ENCODE results near the gene RGS7.

RGS7 gene
- total RNA-seq, result 0 to 0.42 (median 0) reads per million in 9 experiments

DNA sequence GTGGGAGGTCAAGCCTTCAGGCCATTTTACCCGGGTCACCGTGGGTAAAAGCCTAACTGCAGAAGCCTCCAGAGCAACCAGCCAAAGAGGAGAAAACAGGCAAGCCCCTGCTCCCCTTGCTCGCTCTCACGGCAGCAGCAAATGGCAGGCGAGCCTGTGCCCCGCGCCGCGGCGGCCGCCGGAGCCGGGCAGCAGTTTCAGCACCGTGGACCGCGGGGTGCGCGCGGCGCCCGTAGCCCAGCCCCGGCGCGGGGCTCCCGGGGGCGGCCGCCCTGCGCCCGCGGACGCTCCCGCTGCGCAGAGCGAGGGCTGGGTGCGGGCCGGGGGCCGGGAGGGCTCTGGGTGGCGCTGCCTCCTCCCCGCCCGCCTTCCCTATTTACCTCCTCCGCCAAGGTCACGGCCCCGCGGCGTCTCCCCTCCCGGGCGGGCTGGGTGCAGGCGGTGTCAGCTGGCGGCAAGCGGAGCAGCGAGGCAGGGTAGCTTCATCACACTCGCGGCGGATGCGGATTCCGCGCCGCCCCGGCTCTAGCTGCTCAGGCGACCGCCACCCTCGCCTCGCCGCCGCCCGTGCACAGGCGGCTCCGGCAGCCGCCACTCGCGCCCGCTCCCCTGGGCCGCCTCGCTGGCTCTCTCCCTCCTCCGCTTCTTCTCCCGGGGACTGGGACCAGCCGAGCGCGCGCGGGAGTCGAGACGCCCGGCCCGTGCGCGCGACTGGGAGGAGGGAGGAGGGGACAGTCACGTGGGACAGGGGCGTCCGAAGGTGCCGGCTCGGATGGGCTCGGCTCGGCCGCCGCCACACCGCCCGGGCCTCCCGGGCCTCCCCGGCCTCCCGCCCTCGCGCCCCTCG lies at the start of gene RGS7:
Gene RGS7 (minus strand): TSS at position 687 of the 847 bp plus-strand sequence.
- DNase-seq (no peak), ATAC-seq (replicated peaks) (no peak)
- peaks cover 0 to 1% of the 10 kb centered on the region in 2 donors for H3K9me3 Mint-ChIP-seq
- H3K36me3 Mint-ChIP-seq (ENCODE audit: insufficient read depth), result no peaks in the 10 kb centered on the region
- H3K27me3 Mint-ChIP-seq, result peaks cover 19 to 25% of the 10 kb centered on the region in 2 donors
- H3K27ac Mint-ChIP-seq, result no peak within 1 kb of the TSS
- H3K4me1 Mint-ChIP-seq (ENCODE audit: low read depth in 2 of 2), result no peaks in the 10 kb centered on the region
- H3K4me3 Mint-ChIP-seq, result peak within 1 kb of the TSS in 1 of 2 donors; percentile 37

DNA sequence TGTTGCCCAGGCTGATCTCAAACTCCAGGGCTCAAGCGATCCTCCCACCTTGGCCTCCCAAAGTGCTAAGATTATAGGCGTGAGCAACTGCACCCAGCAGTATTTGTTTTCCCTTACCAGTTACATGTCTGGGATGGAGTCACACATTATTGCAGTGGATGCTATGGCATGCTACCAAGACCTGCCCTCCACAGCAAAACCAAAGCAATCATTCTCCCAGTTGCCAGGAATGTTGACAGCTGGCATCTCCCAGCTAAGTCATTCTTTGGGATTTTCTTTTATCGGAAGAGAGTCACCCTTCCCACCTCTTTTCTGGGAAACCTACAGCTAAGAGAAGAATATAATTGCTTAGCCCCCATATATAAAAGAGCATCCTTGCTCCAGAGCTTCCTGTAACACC lies 49.4 kb upstream of the RGS7 start:
- DNase-seq (no peak), ATAC-seq (replicated peaks) (no peak)
- no peak overlapping the region for H3K4me3 Mint-ChIP-seq
- no peaks in the 10 kb centered on the region for H3K4me1 Mint-ChIP-seq (ENCODE audit: low read depth in 2 of 2)
- H3K27me3 Mint-ChIP-seq, result peaks cover 0 to 20% of the 10 kb centered on the region in 2 donors
- no peaks in the 10 kb centered on the region for H3K9me3 Mint-ChIP-seq
- H3K27ac Mint-ChIP-seq, result no peak overlapping the region
- H3K36me3 Mint-ChIP-seq (ENCODE audit: insufficient read depth), result no peaks in the 10 kb centered on the region

DNA sequence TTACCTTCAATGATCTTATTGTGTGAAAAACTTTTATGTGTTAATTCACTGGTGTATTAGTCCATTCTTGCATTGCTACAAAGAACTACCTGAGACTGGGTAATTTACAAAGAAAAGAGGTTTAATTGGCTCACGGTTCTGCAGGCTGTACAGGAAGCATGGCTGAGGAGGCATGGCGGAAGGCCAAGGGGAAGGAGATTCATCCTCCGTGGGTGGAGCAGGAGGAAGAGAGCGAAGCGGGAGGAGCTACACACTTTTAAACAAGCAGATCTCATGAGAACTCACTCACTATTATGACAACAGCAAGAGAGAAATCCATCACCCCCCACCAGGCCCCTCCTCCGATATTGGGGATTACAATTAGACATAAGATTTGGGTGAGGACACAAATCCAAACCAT lies 44.2 kb upstream of the RGS7 start:
- no peak for DNase-seq
- Mint-ChIP-seq H3K27me3 (no peaks in the 10 kb centered on the region), H3K9me3 (no peaks in the 10 kb centered on the region), H3K4me1 (ENCODE audit: low read depth in 2 of 2) (no peaks in the 10 kb centered on the region), H3K36me3 (ENCODE audit: insufficient read depth) (no peaks in the 10 kb centered on the region), H3K4me3 (no peak overlapping the region), H3K27ac (no peak overlapping the region)
- no peak for ATAC-seq (replicated peaks)

DNA sequence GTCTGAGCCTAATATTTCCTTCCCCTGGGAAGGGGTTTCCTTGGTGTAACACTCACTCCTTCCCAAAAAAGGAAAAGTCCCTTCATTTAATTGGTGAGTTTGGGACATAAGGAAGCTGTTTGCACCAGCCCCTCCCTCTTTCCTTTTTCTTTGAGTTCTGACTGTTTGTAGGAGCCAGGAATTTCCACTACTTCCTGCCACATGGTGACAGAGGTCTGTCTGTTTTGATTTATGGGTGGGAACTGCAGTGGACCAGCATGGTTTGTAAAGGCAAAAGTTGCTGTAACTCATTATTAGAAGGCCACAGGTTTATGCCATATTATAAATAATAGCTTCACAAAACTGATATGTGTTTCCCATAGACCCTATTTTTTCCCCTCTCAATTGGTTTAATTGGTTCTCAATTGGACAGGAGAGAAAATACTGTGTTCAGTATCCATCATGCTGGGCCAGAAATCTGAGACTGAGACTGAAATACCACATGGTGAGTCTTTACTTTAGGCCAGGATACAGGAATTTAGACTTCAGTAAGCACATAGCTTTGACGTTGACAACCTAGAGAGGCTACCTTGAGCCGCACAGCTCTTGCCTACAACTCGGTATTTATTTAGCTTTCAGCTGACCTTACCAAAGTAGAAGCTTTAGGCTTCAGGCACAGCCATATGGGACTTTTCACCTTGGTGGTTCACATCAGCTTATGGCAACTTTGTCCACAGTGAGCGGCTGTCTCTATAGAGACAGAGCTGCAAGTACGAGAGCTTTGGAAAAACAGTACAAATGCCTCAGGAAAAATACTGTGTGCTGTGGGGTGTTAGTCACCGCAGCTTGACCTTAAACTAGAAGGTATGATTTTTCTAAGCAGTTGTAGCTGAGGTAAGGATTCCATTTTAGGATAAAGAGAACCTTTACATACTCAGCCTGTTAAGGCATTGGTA lies 40.0 kb upstream of the RGS7 start:
- Mint-ChIP-seq H3K27ac (no peak overlapping the region), H3K4me1 (ENCODE audit: low read depth in 2 of 2) (no peaks in the 10 kb centered on the region), H3K27me3 (peaks cover 0 to 6% of the 10 kb centered on the region in 2 donors), H3K36me3 (ENCODE audit: insufficient read depth) (no peaks in the 10 kb centered on the region), H3K9me3 (no peaks in the 10 kb centered on the region), H3K4me3 (no peak overlapping the region)
- no peak for ATAC-seq (replicated peaks)
- DNase-seq, result no peak

DNA sequence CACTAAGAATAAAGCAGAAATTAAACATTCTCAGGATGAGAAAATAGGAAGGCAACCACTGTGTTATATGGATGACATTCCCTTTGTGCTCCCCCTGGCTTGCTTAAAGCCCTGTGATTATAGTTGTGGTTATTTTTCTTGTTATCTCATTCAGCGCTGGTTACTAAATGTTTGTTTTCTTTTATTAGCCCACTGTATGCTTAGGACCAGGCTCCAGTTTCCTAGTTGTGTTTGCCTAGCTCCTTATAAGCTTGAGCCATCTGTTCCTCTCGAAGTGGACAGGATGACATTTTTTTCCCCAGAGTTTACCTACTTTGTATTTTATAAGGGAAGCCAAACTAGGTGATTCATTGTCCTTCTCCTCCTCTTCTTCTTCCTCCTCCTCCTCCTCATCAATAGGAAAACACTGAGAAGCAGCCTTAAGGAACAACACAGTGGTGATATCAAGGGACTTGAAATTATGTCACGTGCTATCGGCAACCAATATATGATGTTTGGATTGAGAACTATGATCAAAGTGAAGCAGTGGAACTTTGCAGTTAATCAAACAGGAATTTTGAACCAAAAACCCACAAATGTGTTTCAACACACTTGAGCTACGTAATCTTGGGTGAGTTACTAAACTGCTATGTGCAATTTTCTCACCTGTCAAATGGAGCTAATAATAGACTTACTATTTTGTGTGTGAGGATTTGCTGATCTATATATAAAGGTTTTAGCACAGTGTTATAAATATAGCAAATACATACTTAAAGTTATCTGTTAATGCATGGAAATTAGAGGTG lies 35.1 kb upstream of the RGS7 start:
- ATAC-seq (replicated peaks), result no peak
- H3K36me3 Mint-ChIP-seq (ENCODE audit: insufficient read depth), result peaks cover 2% of the 10 kb centered on the region

DNA sequence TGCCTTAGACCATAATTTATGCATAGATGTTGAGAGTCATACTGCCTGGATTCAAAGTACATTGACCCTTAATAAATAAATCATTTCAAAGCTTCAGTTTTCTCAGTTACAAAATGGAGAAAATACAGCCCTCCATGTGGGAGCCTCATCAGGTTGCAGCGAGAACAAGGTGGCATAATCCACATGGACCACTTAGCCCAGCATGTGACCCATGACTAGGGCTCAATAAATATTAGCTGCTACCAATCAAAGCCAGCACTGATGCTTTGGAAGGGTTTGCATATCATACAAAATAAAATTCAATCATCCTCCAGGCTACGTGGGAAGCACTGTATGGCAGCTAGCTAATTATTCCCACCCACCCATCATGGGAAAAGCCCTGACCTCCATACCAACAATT lies 33.5 kb upstream of the RGS7 start:
- peaks cover 2% of the 10 kb centered on the region for H3K36me3 Mint-ChIP-seq (ENCODE audit: insufficient read depth)
- no peak overlapping the region for H3K4me3 Mint-ChIP-seq
- DNase-seq, result no peak
- no peaks in the 10 kb centered on the region for H3K4me1 Mint-ChIP-seq (ENCODE audit: low read depth in 2 of 2)
- peaks cover 4 to 12% of the 10 kb centered on the region in 2 donors for H3K27me3 Mint-ChIP-seq
- H3K9me3 Mint-ChIP-seq, result peaks cover 0 to 4% of the 10 kb centered on the region in 2 donors
- ATAC-seq (replicated peaks), result no peak
- H3K27ac Mint-ChIP-seq, result no peak overlapping the region

More for the DNA sequence above, 35.1 kb upstream of the RGS7 start:
- no peaks in the 10 kb centered on the region for H3K4me1 Mint-ChIP-seq (ENCODE audit: low read depth in 2 of 2)
- no peak overlapping the region for H3K4me3 Mint-ChIP-seq
- H3K27ac Mint-ChIP-seq, result no peak overlapping the region
- peaks cover 6 to 12% of the 10 kb centered on the region in 2 donors for H3K27me3 Mint-ChIP-seq
- peaks cover 0 to 4% of the 10 kb centered on the region in 2 donors for H3K9me3 Mint-ChIP-seq
- no peak for DNase-seq

DNA sequence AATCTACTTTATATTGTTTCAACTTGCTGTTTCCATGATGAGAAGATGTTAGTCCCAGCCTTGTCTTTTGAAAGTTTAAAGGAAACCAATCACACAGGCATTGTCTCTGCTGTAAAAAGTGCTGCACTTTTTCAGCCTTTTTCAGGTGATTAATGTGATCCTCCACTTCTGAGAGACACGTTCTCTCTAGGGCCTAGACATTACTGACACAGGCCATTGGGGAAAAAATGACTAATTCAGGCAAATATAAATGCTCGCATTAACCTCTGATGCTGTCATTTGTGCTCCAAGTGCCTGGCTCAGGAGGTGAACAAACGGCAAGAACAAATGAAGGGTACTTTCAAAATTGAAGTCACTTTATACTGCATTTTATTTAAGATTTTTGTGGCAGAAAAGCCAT lies 32.4 kb upstream of the RGS7 start:
- no peak overlapping the region for H3K27ac Mint-ChIP-seq
- H3K36me3 Mint-ChIP-seq (ENCODE audit: insufficient read depth), result peaks cover 2% of the 10 kb centered on the region
- no peaks in the 10 kb centered on the region for H3K4me1 Mint-ChIP-seq (ENCODE audit: low read depth in 2 of 2)

DNA sequence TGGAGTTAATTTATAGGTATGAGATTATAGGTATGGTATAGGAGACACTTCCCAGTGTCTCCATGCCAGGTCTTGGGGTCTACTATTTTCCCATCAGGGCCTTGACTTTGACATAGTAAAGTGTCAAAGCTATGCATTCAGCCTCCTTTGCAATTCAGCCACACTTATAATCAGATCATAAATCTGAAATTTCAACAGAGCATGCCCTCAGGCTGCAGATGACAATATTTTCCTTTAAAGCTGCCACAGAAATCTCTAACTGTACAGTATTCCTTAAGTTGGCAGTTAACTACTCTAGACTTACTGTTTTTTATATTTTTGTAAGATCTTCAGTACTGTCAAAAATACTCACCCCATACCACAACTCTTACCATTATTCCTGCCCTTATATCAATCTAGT lies 30.2 kb upstream of the RGS7 start:
- peaks cover 2% of the 10 kb centered on the region for H3K36me3 Mint-ChIP-seq (ENCODE audit: insufficient read depth)
- peaks cover 0 to 12% of the 10 kb centered on the region in 2 donors for H3K27me3 Mint-ChIP-seq
- no peak overlapping the region for H3K27ac Mint-ChIP-seq
- H3K9me3 Mint-ChIP-seq, result peaks cover 2 to 4% of the 10 kb centered on the region in 2 donors
- H3K4me1 Mint-ChIP-seq (ENCODE audit: low read depth in 2 of 2), result no peaks in the 10 kb centered on the region
- DNase-seq (no peak), ATAC-seq (replicated peaks) (no peak)
- H3K4me3 Mint-ChIP-seq, result no peak overlapping the region

More for the DNA sequence above, 32.4 kb upstream of the RGS7 start:
- Mint-ChIP-seq H3K4me3 (no peak overlapping the region), H3K9me3 (peaks cover 0 to 4% of the 10 kb centered on the region in 2 donors), H3K27me3 (peaks cover 0 to 12% of the 10 kb centered on the region in 2 donors)
- DNase-seq, result no peak
- ATAC-seq (replicated peaks), result no peak

DNA sequence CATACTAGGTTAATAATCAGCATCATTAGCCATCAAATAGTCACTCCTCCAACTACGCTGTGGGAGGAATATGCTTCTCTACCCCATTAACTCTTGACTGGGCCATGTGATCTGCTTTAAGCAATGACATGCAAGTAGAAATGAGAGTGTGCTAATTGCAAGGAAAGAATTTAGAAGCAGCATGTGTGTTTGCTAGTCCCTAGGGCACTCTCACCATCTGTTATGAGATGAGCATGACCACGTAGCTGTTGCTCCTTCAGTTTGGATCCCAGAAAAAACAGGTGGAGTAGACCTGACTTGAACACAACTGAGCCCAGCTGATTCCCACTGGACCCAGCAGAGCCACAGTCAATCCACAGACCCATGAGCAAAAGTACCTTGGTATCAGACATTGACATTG lies 19.7 kb upstream of the RGS7 start:
- Mint-ChIP-seq H3K27me3 (no peaks in the 10 kb centered on the region), H3K9me3 (peaks cover 0 to 2% of the 10 kb centered on the region in 2 donors), H3K4me1 (ENCODE audit: low read depth in 2 of 2) (no peaks in the 10 kb centered on the region), H3K27ac (no peak overlapping the region), H3K36me3 (ENCODE audit: insufficient read depth) (no peaks in the 10 kb centered on the region), H3K4me3 (no peak overlapping the region)
- DNase-seq (no peak), ATAC-seq (replicated peaks) (no peak)

DNA sequence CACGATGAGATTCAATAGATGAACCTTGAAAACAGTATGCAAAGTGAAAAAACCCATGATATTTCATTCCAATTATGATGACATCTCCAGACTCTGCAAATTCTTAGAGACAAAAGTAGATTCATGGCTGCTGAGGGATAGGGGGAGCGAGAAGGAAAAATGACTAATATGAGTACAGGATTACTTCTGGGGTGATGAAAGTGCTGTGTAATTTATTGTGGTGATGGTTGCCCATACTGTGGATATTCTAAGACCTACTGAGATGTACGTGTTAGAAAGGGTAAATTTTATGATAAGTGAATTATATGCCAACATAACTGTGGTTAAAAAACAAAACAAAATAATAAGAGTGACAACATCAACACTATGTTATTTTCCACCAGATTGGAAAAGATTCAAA lies 18.9 kb upstream of the RGS7 start:
- no peak overlapping the region for H3K27ac Mint-ChIP-seq
- no peaks in the 10 kb centered on the region for H3K9me3 Mint-ChIP-seq
- DNase-seq (no peak), ATAC-seq (replicated peaks) (no peak)
- no peak overlapping the region for H3K4me3 Mint-ChIP-seq
- H3K36me3 Mint-ChIP-seq (ENCODE audit: insufficient read depth), result no peaks in the 10 kb centered on the region
- H3K4me1 Mint-ChIP-seq (ENCODE audit: low read depth in 2 of 2), result no peaks in the 10 kb centered on the region
- H3K27me3 Mint-ChIP-seq, result no peaks in the 10 kb centered on the region

DNA sequence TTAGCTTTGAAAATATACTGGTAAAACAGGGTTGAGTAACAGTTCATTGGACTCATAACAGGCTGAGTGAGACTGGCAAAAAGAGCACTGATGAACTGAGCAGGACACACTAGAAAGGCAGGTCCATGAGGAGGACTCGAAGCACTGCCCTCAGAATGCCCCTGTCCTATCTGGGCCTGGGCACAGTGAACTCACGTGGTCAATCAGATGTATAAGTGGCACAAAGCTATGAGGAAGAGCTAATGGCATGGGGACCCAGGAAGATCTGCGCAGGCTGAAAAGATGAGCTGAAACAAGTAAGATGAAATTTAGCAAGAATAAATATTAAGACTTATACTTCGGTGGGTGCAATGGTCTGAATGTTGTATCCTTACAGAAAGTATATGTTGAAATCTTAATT lies 9.2 kb upstream of the RGS7 start:
- Mint-ChIP-seq H3K4me3 (no peak overlapping the region), H3K36me3 (ENCODE audit: insufficient read depth) (no peaks in the 10 kb centered on the region), H3K27ac (no peak overlapping the region), H3K9me3 (peaks cover 4 to 24% of the 10 kb centered on the region in 2 donors), H3K4me1 (ENCODE audit: low read depth in 2 of 2) (no peaks in the 10 kb centered on the region), H3K27me3 (no peaks in the 10 kb centered on the region)
- DNase-seq (no peak), ATAC-seq (replicated peaks) (no peak)

DNA sequence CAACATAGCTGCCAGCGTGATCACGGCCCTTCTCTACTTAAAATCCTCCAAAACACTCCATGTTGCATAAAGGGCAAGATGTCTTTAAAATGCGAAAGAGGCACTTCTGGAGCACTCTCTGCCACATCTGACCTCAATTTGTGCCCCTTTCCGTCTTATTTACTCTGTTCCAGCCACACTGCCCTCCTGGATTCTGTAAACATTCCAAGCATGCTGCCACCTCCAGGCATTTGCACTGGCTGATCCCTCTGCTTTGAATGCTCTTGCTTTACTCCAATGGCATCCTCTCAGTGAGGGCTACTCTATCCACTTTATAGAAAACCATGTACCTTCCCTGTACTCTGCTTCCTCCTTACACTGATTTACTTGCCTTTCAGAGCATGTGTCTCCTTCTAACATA lies 5.3 kb upstream of the RGS7 start:
- Mint-ChIP-seq H3K27ac (no peak overlapping the region), H3K36me3 (ENCODE audit: insufficient read depth) (no peaks in the 10 kb centered on the region), H3K4me3 (no peak overlapping the region), H3K4me1 (ENCODE audit: low read depth in 2 of 2) (no peaks in the 10 kb centered on the region), H3K9me3 (peaks cover 4 to 24% of the 10 kb centered on the region in 2 donors), H3K27me3 (peaks cover 13 to 19% of the 10 kb centered on the region in 2 donors)
- ATAC-seq (replicated peaks) (no peak), DNase-seq (no peak)

All from effector memory CD8-positive, alpha-beta T cell (primary cell).